ENCODE data around the gene TMEM219. TPM values are rescaled to one million over a fixed set of nuclear protein-coding genes. Genes with fewer than 3 reads are reported as not detected.

Gene TMEM219
- total and polyA plus RNA-seq, 9 of the 15 experiments (the other 6 are each of a cell fraction or from before 2014, with no cell fraction given), result 35.3 to 62.8 (median 55.5) TPM

GRCh38 chr16:29973384-29974246 is 11.7 kb downstream of the TMEM219 start, which contains the start of gene TAOK2 (continued):
- TF ChIP-seq NCOA4 (IDR thresholded peaks at IDR 0.05; ENCODE audit: partially characterized antibody) (no peak), JUNB (CRISPR knock-in tag; conservative IDR thresholded peaks at IDR 0.05) (no peak), MCM2 (IDR thresholded peaks at IDR 0.05; ENCODE audit: low read depth) (no peak), MYNN (IDR thresholded peaks at IDR 0.05) (no peak), MYNN (CRISPR knock-in tag; IDR thresholded peaks at IDR 0.05) (no peak), SMAD1 (IDR thresholded peaks at IDR 0.05; ENCODE audit: low read depth, low read length, partially characterized antibody) (no peak), ZKSCAN1 (IDR thresholded peaks at IDR 0.05; ENCODE audit: low read depth, low read length) (no peak), KLF16 (IDR thresholded peaks at IDR 0.05) (no peak), POLR3G (IDR thresholded peaks at IDR 0.05; ENCODE audit: extremely low read depth, insufficient read length, insufficient replicate concordance) (no peak), DNMT1 (IDR thresholded peaks at IDR 0.05) (no peak), CREB5 (CRISPR knock-in tag; IDR thresholded peaks at IDR 0.05) (no peak), FUS (optimal IDR thresholded peaks at IDR 0.05; ENCODE audit: low read depth, low read length) (no peak), ZBTB7A (IDR thresholded peaks at IDR 0.05; ENCODE audit: borderline replicate concordance, control insufficient read depth, low read depth, low read length) (peak; percentile 65; the same call in 1 of the 2 replicates), HCFC1 (IDR thresholded peaks at IDR 0.05; ENCODE audit: low read depth, low read length) (peak; percentile 52), NFYB (IDR thresholded peaks at IDR 0.05; ENCODE audit: extremely low read depth, insufficient read length) (no peak), MTA1 (IDR thresholded peaks at IDR 0.05; ENCODE audit: borderline replicate concordance) (no peak), TAF15 (IDR thresholded peaks at IDR 0.05; ENCODE audit: low read depth, low read length) (no peak), GATAD2A (IDR thresholded peaks at IDR 0.05) (0 out of 2 replicates have a peak, but pooled peaks have one; percentile 49), ZNF707 (CRISPR knock-in tag; conservative IDR thresholded peaks at IDR 0.05) (no peak), RNF219 (CRISPR knock-in tag; IDR thresholded peaks at IDR 0.05) (no peak), OTX1 (CRISPR knock-in tag; IDR thresholded peaks at IDR 0.05) (peak; percentile 73; the same call in 1 of the 2 replicates), ZNF740 (CRISPR knock-in tag; IDR thresholded peaks at IDR 0.05) (no peak), ZNF740 (tag; IDR thresholded peaks at IDR 0.05) (no peak), ZNF347 (CRISPR knock-in tag; IDR thresholded peaks at IDR 0.05; ENCODE audit: low read depth) (no peak), NR2C1 (IDR thresholded peaks at IDR 0.05) (no peak), NR2C1 (tag; IDR thresholded peaks at IDR 0.05) (no peak), GATAD2B (IDR thresholded peaks at IDR 0.05; ENCODE audit: borderline replicate concordance) (no peak), ZNF324 (CRISPR knock-in tag; IDR thresholded peaks at IDR 0.05) (no peak)
